IPS-20b (cell line): ENCODE measurements around the gene C2CD4C.
"Not testable (repeated sequence)": the region's sequence is repeated elsewhere in the genome, so short reads cannot be mapped to it uniquely, and the experiment has no call there.

Experiments
- H3K27ac ChIP-seq: one replicate; pipeline ENCODE4 v1.5.1; 2013; ENCODE audit warnings: low read length
- H3K27me3 ChIP-seq: 2 replicates; pipeline ENCODE4 v1.6.1; 2013; ENCODE audit warnings: mild to moderate bottlenecking, low read length, inconsistent platforms; ENCODE audit not compliant: insufficient read depth
- H3K36me3 ChIP-seq: 2 replicates; pipeline ENCODE4 v1.6.1; 2013; ENCODE audit warnings: low read depth, mild to moderate bottlenecking, inconsistent platforms, low read length, moderate library complexity; ENCODE audit not compliant: insufficient read depth
- H3K4me1 ChIP-seq: 2 replicates; pipeline ENCODE4 v1.6.1; 2013; ENCODE audit warnings: mild to moderate bottlenecking, control low read depth, inconsistent platforms, low read length, moderate library complexity; ENCODE audit not compliant: insufficient read depth
- H3K4me3 ChIP-seq: 2 replicates; pipeline ENCODE4 v1.5.1; 2013; ENCODE audit warnings: mild to moderate bottlenecking, low read length, inconsistent platforms
- H3K9ac ChIP-seq: 2 replicates; pipeline ENCODE4 v1.6.1; 2013; ENCODE audit warnings: low read depth, mild to moderate bottlenecking, inconsistent platforms, low read length, moderate library complexity
- H3K9me3 ChIP-seq: 2 replicates; pipeline ENCODE4 v1.6.1; 2013; ENCODE audit warnings: mild to moderate bottlenecking, low read depth, low read length, inconsistent platforms; ENCODE audit not compliant: insufficient read depth

C2CD4C gene

GRCh38 chr19:436413-436950, 27.5 kb upstream of the C2CD4C start:
- Histone ChIP-seq H3K9ac (no peak overlapping the region), H3K9me3 (0 out of 2 replicates have a peak, but pooled peaks cover 5% of the 10 kb centered on the region), H3K36me3 (no peaks in the 10 kb centered on the region; the same call in 1 of the 2 replicates), H3K27me3 (no peaks in the 10 kb centered on the region; the same call in 1 of the 2 replicates), H3K4me3 (no peak overlapping the region), H3K27ac (no peak overlapping the region), H3K4me1 (no peaks in the 10 kb centered on the region)

DNA sequence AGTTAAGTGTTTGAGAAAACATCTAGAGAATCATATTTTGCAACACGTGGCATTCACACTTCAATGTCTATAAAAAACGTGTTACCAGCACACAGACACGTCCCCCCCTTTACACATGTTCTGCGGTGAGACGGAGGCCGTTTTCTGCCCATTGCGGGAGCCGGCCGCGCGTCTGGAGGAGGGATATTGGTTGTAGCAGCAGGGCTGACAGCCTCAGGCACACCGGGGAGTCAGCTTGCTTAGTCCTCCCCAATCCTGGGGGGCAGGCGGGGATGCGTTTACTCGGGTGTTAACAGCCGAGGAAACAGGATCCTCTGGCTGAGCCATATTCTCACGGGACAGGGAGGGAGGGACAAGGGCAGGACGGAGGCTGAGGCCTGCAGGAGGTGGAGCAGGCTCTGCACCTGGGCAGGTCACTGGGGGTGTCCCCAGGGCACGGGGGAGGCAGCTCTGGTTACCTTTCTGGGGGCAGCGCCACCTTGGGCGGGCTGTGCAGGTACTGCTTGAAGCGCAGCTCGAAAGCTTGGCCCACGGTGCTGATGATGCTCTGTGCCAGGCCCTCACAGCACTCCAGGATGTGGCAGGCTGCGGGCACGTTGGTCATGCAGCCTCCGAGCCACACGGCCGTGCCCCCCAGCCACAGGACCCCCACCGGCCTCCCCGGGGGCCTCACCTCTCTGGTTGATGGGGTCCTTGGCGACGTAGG, 26.9 kb upstream of the C2CD4C start:
- H3K36me3 ChIP-seq = no peaks in the 10 kb centered on the region; the same call in 1 of the 2 replicates
- H3K27me3 ChIP-seq = no peaks in the 10 kb centered on the region
- H3K4me3 ChIP-seq = no peak overlapping the region
- no peak overlapping the region for H3K27ac ChIP-seq
- 0 out of 2 replicates have a peak, but pooled peaks cover 5% of the 10 kb centered on the region for H3K9me3 ChIP-seq
- H3K9ac ChIP-seq = no peak overlapping the region
- H3K4me1 ChIP-seq = no peaks in the 10 kb centered on the region

DNA sequence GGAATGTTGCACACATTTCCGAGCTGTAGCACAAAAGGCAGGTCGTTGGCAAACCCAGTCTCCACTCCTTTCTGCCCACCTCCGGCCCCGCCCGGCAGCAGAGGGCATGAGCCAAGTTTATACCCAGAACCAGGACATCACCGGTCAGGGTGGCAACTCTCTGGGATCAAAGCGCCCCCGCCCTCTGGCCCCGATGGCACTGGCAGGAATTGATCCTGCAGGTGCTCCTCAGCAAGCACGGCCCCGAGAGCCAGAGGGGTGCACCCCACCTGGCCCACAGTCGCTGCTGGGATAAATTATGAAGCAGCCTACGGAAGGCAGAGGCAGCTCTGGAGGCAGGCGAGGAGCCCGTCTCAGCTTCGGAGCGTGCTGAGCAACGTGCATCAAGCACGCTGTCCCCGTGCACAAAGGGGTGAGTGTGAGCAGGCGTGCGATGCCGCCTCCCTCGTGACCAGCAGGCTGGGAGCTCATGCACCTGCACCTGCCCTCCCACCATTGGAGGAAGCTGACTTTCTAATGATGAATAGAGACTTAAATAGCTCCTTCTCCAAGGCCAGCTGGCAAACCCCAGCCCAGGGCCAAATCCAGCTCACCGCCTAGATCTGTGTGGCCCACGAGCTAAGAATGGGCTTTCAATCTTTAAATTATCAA, 26.2 kb upstream of the C2CD4C start:
- Histone ChIP-seq H3K9ac (no peak overlapping the region), H3K9me3 (peaks cover 10% of the 10 kb centered on the region; the same call in 1 of the 2 replicates), H3K4me1 (no peaks in the 10 kb centered on the region), H3K4me3 (no peak overlapping the region), H3K27me3 (no peaks in the 10 kb centered on the region), H3K27ac (no peak overlapping the region), H3K36me3 (no peaks in the 10 kb centered on the region; the same call in 1 of the 2 replicates)

- Histone ChIP-seq H3K9me3 (peaks cover 11% of the 10 kb centered on the region; the same call in 1 of the 2 replicates), H3K4me3 (no peak overlapping the region), H3K36me3 (no peaks in the 10 kb centered on the region; the same call in 1 of the 2 replicates), H3K27me3 (no peaks in the 10 kb centered on the region), H3K9ac (no peak overlapping the region), H3K27ac (no peak overlapping the region), H3K4me1 (no peaks in the 10 kb centered on the region)
These were observed 25.4 kb upstream of the C2CD4C start for GRCh38 chr19:434152-434960.

- H3K36me3 ChIP-seq = no peaks in the 10 kb centered on the region; the same call in 1 of the 2 replicates
- H3K27ac ChIP-seq = no peak overlapping the region
- no peaks in the 10 kb centered on the region for H3K4me1 ChIP-seq
- no peak overlapping the region for H3K9ac ChIP-seq
- H3K4me3 ChIP-seq = no peak overlapping the region
- H3K9me3 ChIP-seq = peaks cover 11% of the 10 kb centered on the region; the same call in 1 of the 2 replicates
- peaks cover 21% of the 10 kb centered on the region for H3K27me3 ChIP-seq
These were observed 21.8 kb upstream of the C2CD4C start for GRCh38 chr19:430701-431100.

- Histone ChIP-seq H3K27ac (no peak overlapping the region), H3K4me1 (no peaks in the 10 kb centered on the region), H3K4me3 (no peak overlapping the region; the same call in 1 of the 2 replicates), H3K9me3 (peaks cover 6% of the 10 kb centered on the region; the same call in 1 of the 2 replicates), H3K9ac (no peak overlapping the region), H3K36me3 (no peaks in the 10 kb centered on the region), H3K27me3 (peaks cover 21% of the 10 kb centered on the region)
These were observed 19.2 kb upstream of the C2CD4C start for GRCh38 chr19:428149-428548.

- not testable (repeated sequence) for H3K9ac ChIP-seq, H3K27ac ChIP-seq, H3K4me3 ChIP-seq, H3K36me3 ChIP-seq, H3K9me3 ChIP-seq, H3K4me1 ChIP-seq
- H3K27me3 ChIP-seq = peaks cover 21% of the 10 kb centered on the region
These were observed 18.7 kb upstream of the C2CD4C start for GRCh38 chr19:427675-428074.

- Histone ChIP-seq H3K9me3 (peaks cover 6% of the 10 kb centered on the region; the same call in 1 of the 2 replicates), H3K4me3 (peak overlapping the region; percentile 39; the same call in 1 of the 2 replicates), H3K27me3 (peaks cover 21% of the 10 kb centered on the region)
These were observed 17.9 kb upstream of the C2CD4C start for GRCh38 chr19:426725-427445.

GRCh38 chr19:425056-425455, 16.1 kb upstream of the C2CD4C start:
- no peaks in the 10 kb centered on the region for H3K4me1 ChIP-seq
- peaks cover 21% of the 10 kb centered on the region for H3K27me3 ChIP-seq

More at GRCh38 chr19:426725-427445, 17.9 kb upstream of the C2CD4C start:
- H3K36me3 ChIP-seq = no peaks in the 10 kb centered on the region
- no peak overlapping the region for H3K9ac ChIP-seq
- no peak overlapping the region for H3K27ac ChIP-seq
- H3K4me1 ChIP-seq = no peaks in the 10 kb centered on the region

GRCh38 chr19:424546-424945, 15.6 kb upstream of the C2CD4C start:
- H3K36me3 ChIP-seq = no peaks in the 10 kb centered on the region
- H3K27ac ChIP-seq = no peak overlapping the region
- no peaks in the 10 kb centered on the region for H3K4me1 ChIP-seq
- no peak overlapping the region for H3K4me3 ChIP-seq
- no peak overlapping the region for H3K9ac ChIP-seq
- H3K9me3 ChIP-seq = no peaks in the 10 kb centered on the region
- H3K27me3 ChIP-seq = peaks cover 21% of the 10 kb centered on the region

More at GRCh38 chr19:425056-425455, 16.1 kb upstream of the C2CD4C start:
- Histone ChIP-seq H3K9me3 (no peaks in the 10 kb centered on the region), H3K4me3 (no peak overlapping the region), H3K27ac (no peak overlapping the region), H3K9ac (no peak overlapping the region), H3K36me3 (no peaks in the 10 kb centered on the region)
